Breast epithelium (tissue), 3 donors: ENCODE results near the gene MARCHF11.

ENCODE experiments used
- POLR2A ChIP-seq: fragments of 450-650 bp; IDR thresholded peaks from one replicate; pipeline ENCODE4 v1.6.1; 2016; ENCODE audit warnings: antibody characterized with exemption, mild to moderate bottlenecking, moderate library complexity
- POLR2AphosphoS5 ChIP-seq, 3 donors: sonication (generic); formaldehyde crosslinking; IDR thresholded peaks; one replicate each; pipeline ENCODE4 v1.6.1; 2017; ENCODE audit warnings: antibody characterized with exemption in 3 of 3
- TF ChIP-seq, protein P1 (sequence below), 3 donors: fragments of 450-650 bp; IDR thresholded peaks; one replicate each; pipeline ENCODE4 v1.5.1; 2016 to 2017; ENCODE audit warnings: antibody characterized with exemption in 3 of 3, mild to moderate bottlenecking in 3 of 3, moderate library complexity in 3 of 3

DNA sequence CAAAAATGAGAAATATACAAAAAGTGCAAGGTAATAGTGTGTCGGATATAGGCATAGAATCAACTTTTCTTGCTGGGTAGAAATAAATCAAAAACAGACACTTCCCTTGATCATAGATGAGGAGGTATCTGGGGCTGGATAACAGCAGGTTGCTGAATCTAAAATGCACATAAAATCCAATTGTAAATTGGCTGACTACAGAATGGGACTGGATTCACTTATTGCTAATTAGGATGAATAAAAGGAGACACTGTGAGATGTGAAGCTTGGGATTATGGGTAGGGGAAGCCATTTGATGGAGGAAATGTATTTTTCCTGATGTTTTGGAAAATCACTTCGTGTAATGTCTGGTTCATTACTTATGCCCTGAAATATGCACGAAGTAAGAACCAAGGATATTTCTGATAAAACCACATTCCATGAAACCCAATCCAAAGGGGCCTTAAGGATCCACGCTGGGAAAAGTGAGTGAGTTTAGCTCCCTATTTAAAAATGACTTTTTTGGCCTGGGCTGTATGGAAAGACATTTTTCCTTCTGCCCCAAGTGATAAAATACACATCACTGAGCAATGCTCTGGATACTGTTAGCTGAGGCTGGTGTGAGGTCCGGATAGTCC lies 136.1 kb downstream of the MARCHF11 start:
- TF ChIP-seq POLR2A = no peak
- TF ChIP-seq, protein P1, sequence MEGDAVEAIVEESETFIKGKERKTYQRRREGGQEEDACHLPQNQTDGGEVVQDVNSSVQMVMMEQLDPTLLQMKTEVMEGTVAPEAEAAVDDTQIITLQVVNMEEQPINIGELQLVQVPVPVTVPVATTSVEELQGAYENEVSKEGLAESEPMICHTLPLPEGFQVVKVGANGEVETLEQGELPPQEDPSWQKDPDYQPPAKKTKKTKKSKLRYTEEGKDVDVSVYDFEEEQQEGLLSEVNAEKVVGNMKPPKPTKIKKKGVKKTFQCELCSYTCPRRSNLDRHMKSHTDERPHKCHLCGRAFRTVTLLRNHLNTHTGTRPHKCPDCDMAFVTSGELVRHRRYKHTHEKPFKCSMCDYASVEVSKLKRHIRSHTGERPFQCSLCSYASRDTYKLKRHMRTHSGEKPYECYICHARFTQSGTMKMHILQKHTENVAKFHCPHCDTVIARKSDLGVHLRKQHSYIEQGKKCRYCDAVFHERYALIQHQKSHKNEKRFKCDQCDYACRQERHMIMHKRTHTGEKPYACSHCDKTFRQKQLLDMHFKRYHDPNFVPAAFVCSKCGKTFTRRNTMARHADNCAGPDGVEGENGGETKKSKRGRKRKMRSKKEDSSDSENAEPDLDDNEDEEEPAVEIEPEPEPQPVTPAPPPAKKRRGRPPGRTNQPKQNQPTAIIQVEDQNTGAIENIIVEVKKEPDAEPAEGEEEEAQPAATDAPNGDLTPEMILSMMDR (IDR thresholded peaks at IDR 0.05) = no peak
- TF ChIP-seq POLR2AphosphoS5 (IDR thresholded peaks at IDR 0.05) = no peak
